Fibroblast of skin of right biceps (primary cell): ENCODE measurements around the gene KRT4.
"Not testable (repeated sequence)": the region's sequence is repeated elsewhere in the genome, so short reads cannot be mapped to it uniquely, and the experiment has no call there.

ENCODE experiments used
- DNase-seq: peaks from one replicate; pipeline ENCODE4 v3.0.0-alpha.2; 2013

Gene KRT4

DNA sequence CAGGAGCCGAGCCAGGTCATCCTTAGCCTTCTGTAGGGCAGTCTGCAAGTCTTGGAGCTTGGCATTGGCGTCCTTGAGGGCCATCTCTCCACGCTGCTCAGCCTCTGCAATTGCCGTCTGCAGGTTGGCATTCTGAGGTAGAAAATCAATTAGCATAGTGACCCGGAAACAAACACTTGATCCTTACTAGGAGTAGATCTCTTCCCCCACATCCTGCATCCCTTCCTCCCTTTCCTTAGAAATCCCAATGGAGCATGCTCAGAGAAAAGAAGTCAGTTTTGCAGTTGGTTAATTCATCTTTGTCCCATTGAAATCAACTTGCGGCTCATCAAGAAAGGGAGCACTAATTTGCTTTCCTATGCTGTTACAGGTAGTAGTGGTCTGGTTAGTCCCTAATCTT, 42.8 kb downstream of the KRT4 start:
- DNase-seq = no peak

DNA sequence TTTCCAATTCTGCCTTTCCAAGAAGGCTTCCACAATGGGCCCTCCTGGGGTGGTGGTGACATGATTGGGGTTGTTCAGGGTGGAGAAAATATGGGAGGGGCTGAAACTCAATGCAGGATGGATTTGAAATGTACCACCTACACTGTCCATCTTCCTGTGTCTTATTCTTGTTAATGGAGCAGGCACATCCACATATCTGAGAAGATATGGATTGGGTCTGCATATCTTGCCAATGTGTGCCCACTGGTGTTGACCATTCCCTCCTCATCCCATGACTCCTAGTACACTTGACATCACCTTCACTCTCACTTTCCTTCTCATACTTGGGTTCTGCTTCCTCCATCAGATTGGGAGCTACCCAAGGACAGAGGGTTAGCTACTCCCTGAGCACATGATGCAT, 44.0 kb downstream of the KRT4 start:
- DNase-seq = no peak

DNA sequence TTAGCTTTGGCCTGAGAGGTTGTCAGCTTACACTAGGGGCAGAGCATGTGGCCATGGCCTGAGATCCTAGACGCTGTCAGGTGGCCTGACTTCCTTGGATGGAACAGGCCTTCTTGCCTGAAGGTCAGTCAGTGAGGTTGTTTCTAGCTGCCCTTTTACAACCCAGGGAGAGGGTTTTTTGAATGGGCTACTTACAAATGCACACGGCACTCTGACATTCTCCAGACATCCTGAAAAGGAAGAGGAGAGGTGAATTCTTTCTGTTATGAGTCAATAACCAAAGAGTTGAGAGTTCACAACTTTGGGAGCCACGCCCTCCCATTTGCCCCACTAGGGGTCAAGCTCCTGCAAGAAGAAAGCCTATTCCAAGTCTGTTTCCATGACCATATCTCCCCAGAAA, 44.6 kb downstream of the KRT4 start:
- no peak for DNase-seq

DNA sequence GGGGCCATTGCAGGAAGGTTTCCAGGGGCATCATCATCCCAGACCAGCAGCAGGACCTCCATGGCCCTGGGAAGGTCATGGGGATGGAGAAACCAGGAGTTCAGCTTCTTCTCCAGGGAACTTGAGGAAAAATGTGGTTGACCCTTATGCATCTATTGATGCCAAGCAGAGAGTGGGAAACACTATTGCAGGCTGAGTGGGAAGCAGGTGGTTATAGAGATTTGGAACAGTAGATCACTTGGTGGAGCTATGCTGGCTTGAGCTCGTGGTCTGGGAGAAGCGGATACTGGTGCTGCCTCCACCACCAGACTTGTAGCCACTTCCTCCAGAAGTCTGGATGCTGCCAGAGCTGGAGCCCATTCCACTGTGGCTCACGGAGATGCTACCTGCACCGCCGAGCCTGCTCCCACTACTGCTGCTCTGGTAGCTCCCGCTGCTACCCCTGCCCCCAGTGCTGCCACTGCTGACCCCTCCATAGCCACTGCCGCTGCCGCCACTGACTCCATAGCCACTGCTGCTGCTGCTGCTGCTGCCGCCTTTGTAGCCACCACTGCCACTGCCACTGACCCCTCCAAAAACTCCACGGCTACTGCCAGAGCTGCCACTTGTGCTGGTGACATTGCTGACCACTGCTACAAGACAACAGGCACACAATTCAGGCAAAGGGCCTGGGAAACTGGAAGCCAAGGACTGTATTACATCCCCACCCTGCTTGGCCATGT, 45.3 kb downstream of the KRT4 start:
- no peak for DNase-seq

DNA sequence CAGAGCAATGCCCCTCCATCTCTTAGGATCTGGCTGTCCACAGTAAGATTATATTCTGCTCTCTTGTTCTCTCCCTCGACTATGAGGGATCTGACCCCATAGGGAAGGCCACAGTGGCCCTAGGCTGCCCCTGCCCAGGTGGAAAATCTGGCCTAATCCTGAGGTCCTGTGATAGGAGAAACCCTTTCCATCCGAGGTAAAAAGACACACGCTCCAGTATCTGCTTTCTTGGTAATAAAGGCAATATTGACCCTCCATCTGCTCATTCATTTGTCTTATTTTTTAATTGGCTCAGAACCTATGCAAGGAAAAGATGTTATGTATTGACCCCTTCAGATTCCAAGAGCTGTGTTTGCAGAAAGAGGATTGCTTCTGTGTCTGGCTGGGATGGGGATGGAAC, 46.5 kb downstream of the KRT4 start:
- DNase-seq = no peak

DNA sequence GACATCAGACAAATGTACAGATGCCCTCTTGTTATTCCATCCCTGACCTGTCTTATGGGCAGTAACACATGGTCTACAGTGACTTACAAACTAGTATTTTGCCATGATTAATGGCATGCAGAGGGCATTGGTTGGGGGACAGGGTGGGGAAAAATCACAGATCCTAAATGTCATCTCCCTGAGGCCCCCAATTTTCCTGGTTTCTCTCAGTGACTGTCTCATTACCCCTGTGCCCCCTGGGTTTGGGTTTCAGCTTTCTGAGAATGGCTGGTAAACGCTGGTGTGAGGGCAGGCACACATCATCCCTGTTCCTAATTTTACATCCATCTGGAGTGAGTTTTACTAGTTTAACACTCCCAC, 46.9 kb downstream of the KRT4 start:
- DNase-seq = no peak

DNA sequence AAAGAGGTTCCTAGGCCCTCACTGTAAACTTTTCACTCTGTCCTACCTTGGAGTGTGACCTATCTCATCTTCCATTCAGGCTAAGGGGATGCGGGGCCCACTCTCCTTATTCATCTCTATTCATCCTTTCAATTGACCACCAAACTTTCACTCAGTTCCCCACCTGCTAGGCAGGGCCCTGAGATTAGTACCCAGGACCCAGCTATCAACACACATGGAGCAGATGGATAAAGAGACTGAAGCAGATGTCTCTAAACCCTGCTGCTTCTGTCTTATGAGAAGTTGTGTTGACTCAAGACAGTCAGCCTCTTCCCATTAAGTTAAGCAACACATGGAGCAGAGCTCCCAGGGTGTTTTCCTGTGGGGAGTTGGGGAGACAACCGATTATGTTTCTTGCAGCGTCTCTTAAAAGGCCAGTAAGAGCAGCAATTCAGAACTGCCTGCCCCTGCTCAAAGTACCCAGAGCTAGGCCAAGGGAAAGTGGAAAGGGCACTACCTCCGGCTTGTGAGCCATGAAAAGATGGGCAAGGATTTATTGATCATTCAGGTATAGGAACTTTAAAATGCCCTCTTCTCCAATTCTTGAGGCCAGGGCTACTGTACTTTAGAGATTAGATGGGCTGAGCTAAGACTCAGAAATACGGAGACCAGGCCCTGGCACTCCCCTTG, 47.4 kb downstream of the KRT4 start:
- no peak for DNase-seq

DNA sequence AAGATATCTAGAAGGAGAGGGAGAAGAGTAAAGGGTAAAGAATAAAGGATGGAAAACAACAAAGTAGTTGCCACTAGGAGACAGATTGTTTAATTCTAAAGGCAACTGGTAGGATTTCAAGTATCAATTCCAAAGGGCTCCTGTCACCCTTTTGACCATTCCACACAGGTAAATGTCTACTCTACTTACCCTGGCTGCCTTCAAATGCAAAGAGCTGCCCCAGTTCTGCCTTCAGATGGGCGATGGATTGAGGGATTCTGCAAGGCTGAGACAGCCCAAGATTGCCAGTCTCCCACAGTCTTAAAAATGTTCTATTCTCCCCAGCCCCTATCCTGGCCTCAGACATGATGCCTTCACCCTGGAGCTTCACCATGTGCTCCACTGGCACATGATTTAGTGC, 48.2 kb downstream of the KRT4 start:
- no peak for DNase-seq

DNA sequence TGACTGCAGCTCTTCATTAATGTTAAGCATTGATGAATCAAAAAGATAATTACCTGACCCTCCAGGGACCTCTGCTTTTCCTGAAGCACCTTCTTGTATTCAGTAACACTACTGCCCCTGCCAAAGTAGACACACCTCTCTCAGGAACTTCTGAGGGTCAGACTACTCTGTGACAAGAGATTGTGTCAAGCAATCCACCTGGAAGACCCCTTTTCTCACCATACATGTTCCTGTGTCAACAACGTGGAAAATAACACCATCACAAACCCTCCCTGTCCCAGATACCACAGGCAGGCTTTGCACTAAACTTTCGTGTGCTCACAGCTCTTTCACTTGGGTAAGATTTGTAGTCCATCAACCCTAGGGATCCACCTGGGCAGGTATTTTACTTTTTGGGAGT, 49.9 kb downstream of the KRT4 start:
- DNase-seq = no peak

DNA sequence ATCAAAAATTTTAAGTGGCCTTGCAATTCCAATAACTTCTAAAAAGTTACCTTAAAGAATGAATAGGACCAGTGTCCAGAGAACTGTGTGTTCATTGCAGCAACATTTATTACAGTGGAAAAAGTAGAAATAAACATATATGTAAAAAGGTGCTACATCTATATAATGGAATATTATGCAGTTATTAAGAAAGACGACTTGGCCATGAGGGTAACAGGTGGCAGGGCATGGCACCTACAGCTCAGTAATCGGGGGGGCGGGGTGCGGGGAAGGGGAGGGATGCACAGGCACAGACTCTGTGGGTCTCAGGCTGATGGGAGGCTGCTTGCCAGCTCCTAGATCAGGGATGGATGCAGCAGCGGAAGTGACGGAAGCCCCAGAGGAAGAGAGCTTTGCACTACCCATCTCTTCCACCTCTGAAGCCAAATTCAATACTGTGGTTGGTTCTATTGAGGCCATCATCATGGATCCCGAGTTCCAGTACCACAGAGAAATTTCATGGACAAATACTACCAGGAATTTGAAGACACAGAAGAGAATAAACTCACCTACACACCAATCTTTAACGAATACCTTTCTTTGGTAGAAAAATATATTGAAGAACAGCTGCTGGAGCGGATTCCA, 50.8 kb downstream of the KRT4 start:
- DNase-seq = no peak

DNA sequence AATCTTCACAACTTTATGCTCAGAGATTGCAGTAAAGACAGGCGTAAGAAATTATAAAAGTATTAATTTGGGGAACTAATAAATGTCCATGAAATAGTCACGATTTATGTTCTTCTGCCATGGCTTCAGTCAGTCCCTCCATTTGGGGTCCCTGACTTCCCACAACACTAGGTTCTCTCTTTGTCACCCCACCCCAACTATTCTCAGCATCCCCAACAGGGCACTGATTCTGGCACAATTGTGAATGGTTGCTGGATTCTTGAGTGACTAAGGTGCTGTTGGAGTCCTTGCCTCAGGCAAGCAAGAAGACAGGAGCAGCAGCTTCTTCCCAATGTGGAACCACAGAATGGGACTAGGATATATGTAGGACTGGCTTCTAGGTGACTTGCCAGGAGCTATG, 52.1 kb downstream of the KRT4 start:
- no peak for DNase-seq

DNA sequence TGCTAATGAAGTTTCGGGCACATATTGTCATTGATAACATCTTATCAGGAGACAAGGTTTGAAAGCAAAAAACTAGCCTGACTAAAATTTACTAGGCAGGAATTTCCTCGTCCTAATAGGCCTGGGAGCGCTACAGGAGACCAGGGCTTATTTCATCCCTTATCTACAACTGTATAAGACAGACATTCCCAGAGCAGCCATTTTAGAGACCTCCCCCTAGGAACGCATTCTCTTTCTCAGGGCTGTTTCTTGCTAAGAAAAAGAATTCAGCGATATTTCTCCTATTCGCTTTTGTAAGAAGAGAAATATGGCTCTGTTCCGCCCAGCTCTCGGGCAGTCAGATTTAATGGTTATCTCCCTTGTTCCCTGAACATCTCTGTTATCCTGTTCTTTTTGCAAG, 52.7 kb downstream of the KRT4 start:
- not testable (repeated sequence) for DNase-seq

DNA sequence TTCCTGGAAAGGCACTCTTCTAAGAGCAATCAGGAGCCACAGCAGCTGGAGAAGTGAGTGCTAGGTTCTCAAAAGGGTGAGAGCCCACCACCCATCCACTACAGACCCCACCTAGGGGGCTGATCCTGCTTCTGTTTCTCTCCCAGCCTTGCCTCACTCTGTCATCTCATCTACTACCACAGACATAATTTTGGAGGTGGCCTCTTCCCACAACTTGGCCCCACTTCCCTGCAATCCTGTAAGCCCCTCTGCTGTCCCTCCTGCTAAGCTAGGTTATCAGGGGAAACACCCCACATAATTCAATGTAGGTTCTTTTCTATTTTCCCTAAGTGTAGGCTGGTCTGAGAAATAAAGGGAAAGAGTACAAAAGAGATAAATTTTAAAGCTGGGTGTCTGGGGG, 53.3 kb downstream of the KRT4 start:
- no peak for DNase-seq

DNA sequence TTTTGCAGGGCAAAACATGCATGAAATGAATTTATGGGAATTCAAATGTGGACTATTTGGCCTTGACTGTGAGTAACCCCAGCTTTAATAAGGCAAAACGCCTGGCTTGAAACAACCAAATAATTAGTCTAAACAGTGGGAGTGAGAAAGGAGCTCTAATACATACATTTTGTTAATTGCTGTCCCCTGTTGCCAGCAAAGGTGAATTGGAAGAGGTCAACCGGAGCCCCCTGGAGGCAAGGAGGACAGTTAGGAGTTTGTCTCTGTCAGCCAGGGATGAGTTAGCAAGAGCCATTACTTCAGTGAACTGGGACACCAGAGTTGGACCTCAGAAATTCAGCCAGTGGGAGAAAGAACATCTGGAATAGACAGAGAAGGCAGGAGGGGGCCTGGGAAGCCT, 54.2 kb downstream of the KRT4 start:
- no peak for DNase-seq

DNA sequence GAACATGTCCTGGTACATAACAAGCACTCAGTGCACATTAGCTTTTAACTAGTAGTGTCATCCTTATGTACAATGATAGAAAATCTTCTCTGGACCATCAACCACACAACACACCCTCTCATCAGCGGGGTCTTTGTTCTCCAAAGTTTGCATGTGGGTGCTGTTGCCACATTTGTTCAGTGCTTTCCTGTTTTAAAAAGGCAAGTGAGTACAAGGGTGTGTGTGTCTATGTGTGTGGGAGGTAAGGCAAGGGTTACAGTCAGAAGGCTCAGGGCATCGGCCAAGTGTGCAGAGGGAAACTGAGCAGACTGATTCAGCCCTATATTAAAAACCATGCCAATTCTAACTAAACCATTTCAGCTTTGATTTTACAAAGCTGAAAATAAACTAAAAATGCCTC, 54.7 kb downstream of the KRT4 start:
- DNase-seq = no peak

DNA sequence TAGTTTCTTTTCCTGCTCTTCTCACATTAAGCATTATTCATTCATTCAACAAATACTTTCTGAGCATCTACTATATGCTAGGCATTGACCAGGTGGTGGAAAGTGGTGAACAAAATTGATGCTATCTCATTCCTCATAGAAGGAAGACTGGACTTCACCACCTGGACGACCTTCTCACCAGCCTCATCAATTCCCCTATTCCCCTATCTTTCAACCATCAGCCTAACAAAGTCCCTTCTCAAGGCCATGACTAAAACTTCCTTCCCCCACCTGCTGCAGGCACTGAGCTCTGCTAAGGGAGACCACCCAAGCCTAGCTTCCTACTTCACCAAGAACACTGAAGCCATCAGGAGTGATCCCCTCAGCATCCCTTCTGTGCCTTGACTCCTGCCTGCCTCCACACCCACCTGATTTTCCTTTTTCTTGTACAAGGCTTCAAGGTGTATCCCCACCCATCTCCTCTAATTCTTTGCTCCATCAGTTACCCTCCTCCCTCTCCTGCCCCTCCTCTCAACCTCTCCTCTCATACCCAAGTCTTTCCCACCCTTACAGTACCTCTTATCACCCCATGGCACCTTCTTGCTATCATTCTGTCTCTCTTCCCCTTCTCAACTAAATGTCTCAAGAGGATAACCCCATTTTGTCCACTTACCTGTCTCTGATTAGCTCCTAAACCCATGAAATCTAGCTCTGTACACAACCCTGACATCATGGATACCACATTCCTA, 56.3 kb downstream of the KRT4 start:
- DNase-seq = no peak
